Hematopoietic multipotent progenitor cell treated with erythropoietin and hydrocortisone succinate and interleukin-3 and kit ligand, for 4 days (in vitro differentiated cells): ENCODE measurements around the gene RTTN.

Experiments
- DNase-seq: peaks from one replicate; pipeline ENCODE4 v3.0.0-alpha.2; 2015

The RTTN gene

GRCh38 chr18:70019991-70020390, 185.5 kb downstream of the RTTN start:
- DNase-seq = no peak

GRCh38 chr18:70019136-70019535, 186.4 kb downstream of the RTTN start:
- DNase-seq = no peak

GRCh38 chr18:70015127-70015526, 190.4 kb downstream of the RTTN start:
- no peak for DNase-seq

- no peak for DNase-seq
Observed at GRCh38 chr18:70005580-70005979, 199.9 kb downstream of the RTTN start.

GRCh38 chr18:70004696-70005095, 200.8 kb downstream of the RTTN start:
- DNase-seq = no peak

- DNase-seq = no peak
Observed at GRCh38 chr18:69999656-70000055, 205.8 kb downstream of the RTTN start.

GRCh38 chr18:69998523-69998987, 206.9 kb downstream of the RTTN start:
- DNase-seq = no peak

GRCh38 chr18:69996951-69997798, 208.3 kb downstream of the RTTN start:
- no peak for DNase-seq

- no peak for DNase-seq
Observed at GRCh38 chr18:69996417-69996816, 209.1 kb downstream of the RTTN start.

- no peak for DNase-seq
Observed at GRCh38 chr18:69995774-69996173, 209.7 kb downstream of the RTTN start.

GRCh38 chr18:69992776-69993175, 212.7 kb downstream of the RTTN start:
- no peak for DNase-seq

- DNase-seq = no peak
Observed at GRCh38 chr18:69987870-69988269, 217.6 kb downstream of the RTTN start.

- no peak for DNase-seq
Observed at GRCh38 chr18:69985239-69985638, 220.2 kb downstream of the RTTN start.

GRCh38 chr18:69982417-69982816, 223.1 kb downstream of the RTTN start:
- DNase-seq = no peak

- peak; percentile 46 for DNase-seq
Observed at GRCh38 chr18:69981948-69982347, 223.5 kb downstream of the RTTN start.

- no peak for DNase-seq
Observed at GRCh38 chr18:69980982-69981804, 224.3 kb downstream of the RTTN start.

- peak; percentile 74 for DNase-seq
Observed at GRCh38 chr18:69980509-69980908, 225.0 kb downstream of the RTTN start.

- DNase-seq = no peak
Observed at GRCh38 chr18:69978732-69979715, 226.5 kb downstream of the RTTN start.

GRCh38 chr18:69975294-69975693, 230.2 kb downstream of the RTTN start:
- peak; percentile 45 for DNase-seq

- no peak for DNase-seq
Observed at GRCh38 chr18:69974365-69974764, 231.1 kb downstream of the RTTN start.

GRCh38 chr18:69969491-69969890, 236.0 kb downstream of the RTTN start:
- DNase-seq = no peak

- no peak for DNase-seq
Observed at GRCh38 chr18:69968039-69968438, 237.4 kb downstream of the RTTN start.

- DNase-seq = no peak
Observed at GRCh38 chr18:69963196-69963595, 242.3 kb downstream of the RTTN start.
